CD4-positive, alpha-beta T cell (primary cell): ENCODE results near the gene DTNBP1. TPM values are rescaled to one million over a fixed set of nuclear protein-coding genes. Genes with fewer than 3 reads are reported as not detected.

Experiments used
- ATAC-seq: fragments of 200-7000 bp; cut with Tn5 transposase; one replicate; pipeline ENCODE4 v1.10.0; 2022; ENCODE audit warnings: mild to moderate bottlenecking; ENCODE audit not compliant: poor library complexity
- CTCF ChIA-PET: fragments of 350-600 bp; sonication (Branson Sonifier 250); formaldehyde crosslinking; loops from one replicate; lab custom pipeline; 2021; ENCODE audit warnings: antibody characterized with exemption, inconsistent platforms; lab: Charles Lee
- POLR2A ChIA-PET: fragments of 350-600 bp; sonication (Branson Sonifier 250); formaldehyde crosslinking; loops from one replicate; lab custom pipeline; 2021; ENCODE audit warnings: antibody characterized with exemption, inconsistent platforms; lab: Charles Lee
- DNase-seq, 14 experiments: peaks; one replicate each; pipeline ENCODE4 v3.0.0-alpha.2; 2013 to 2020; ENCODE audit warnings: mixed read lengths in 2 of 14
- H3K27ac ChIP-seq, 2 donors: one replicate each; pipeline versions ENCODE4 v1.5.1 to v1.7.0; 2013; ENCODE audit warnings: low read length in 2 of 2, low read depth in 1 of 2, mild to moderate bottlenecking in 1 of 2
- H3K27me3 ChIP-seq, 2 experiments: 1 replicate in 1 of 2; 2 replicates in 1 of 2; pipeline versions ENCODE4 v1.6.1 to v1.7.0; 2013; ENCODE audit warnings: low read length in 2 of 2, control low read depth in 1 of 2, mild to moderate bottlenecking in 1 of 2, moderate library complexity in 1 of 2; ENCODE audit not compliant: insufficient read depth in 2 of 2, control insufficient read depth in 1 of 2
- H3K36me3 ChIP-seq: one replicate; pipeline ENCODE4 v1.6.1; 2013; ENCODE audit warnings: low read length, control low read depth; ENCODE audit not compliant: insufficient read depth
- H3K4me1 ChIP-seq: one replicate; pipeline ENCODE4 v1.6.1; 2013; ENCODE audit warnings: low read length, control low read depth; ENCODE audit not compliant: insufficient read depth
- H3K4me3 ChIP-seq: one replicate; pipeline ENCODE4 v1.5.1; 2013; ENCODE audit warnings: mild to moderate bottlenecking, low read length, moderate library complexity
- H3K9me3 ChIP-seq, 2 experiments: 1 replicate in 1 of 2; 2 replicates in 1 of 2; pipeline versions ENCODE4 v1.6.1 to v1.7.0; 2013; ENCODE audit warnings: low read length in 2 of 2, mild to moderate bottlenecking in 2 of 2, control low read depth in 1 of 2, moderate library complexity in 1 of 2; ENCODE audit not compliant: control insufficient read depth in 1 of 2, insufficient read depth in 1 of 2
- H3K27ac Mint-ChIP-seq: one replicate; pipeline ENCODE4 v1.8.0; 2020; ENCODE audit warnings: mixed read lengths
- H3K27me3 Mint-ChIP-seq: one replicate; pipeline ENCODE4 v1.8.0; 2021; ENCODE audit warnings: mixed read lengths
- H3K36me3 Mint-ChIP-seq: one replicate; pipeline ENCODE4 v1.8.0; 2021; ENCODE audit warnings: low read depth, mixed read lengths
- H3K4me1 Mint-ChIP-seq: one replicate; pipeline ENCODE4 v1.8.0; 2021; ENCODE audit warnings: low read depth, mixed read lengths
- H3K4me3 Mint-ChIP-seq: one replicate; pipeline ENCODE4 v1.8.0; 2020; ENCODE audit warnings: mild to moderate bottlenecking, mixed read lengths
- H3K9me3 Mint-ChIP-seq: one replicate; pipeline ENCODE4 v1.8.0; 2020; ENCODE audit warnings: mixed read lengths
- CTCF ChIP-seq: fragments of 200-600 bp; IDR thresholded peaks from one replicate; pipeline ENCODE4 v1.8.0; 2022; ENCODE audit warnings: antibody characterized with exemption, mild to moderate bottlenecking
- intact Hi-C, 2 experiments: fragments of 100-400 bp; cut with DNase I in 1 of 2; cut with micrococcal nuclease in 1 of 2; formaldehyde crosslinking; loops; one replicate each; pipeline versions ENCODE4 v1.15.1 to v1.9.0; 2023 to 2025; cut with DNase I, micrococcal nuclease
- total RNA-seq, 174 experiments: library from RNA in 2 of 174; stranded (reverse) in 2 of 174; gene quantifications; one replicate each; pipeline ENCODE4 v1.2.3 and lab custom pipeline; 2021 to 2026

DTNBP1 gene
- total RNA-seq, 2 experiments from 2014 or later = 14.5 to 14.7 TPM

GRCh38 chr6:15575357-15576033 lies 87.3 kb downstream of the DTNBP1 start:
- no peak for DNase-seq
- Histone ChIP-seq H3K27ac (no peak overlapping the region), H3K36me3 (no peaks in the 10 kb centered on the region), H3K4me1 (no peaks in the 10 kb centered on the region), H3K27me3 (no peaks in the 10 kb centered on the region), H3K9me3 (peaks cover 0 to 3% of the 10 kb centered on the region in 2 experiments), H3K4me3 (no peak overlapping the region)
- Mint-ChIP-seq H3K36me3 (peaks cover 43% of the 10 kb centered on the region), H3K4me3 (no peak overlapping the region), H3K27me3 (no peaks in the 10 kb centered on the region), H3K27ac (no peak overlapping the region), H3K9me3 (no peaks in the 10 kb centered on the region), H3K4me1 (peaks cover 12% of the 10 kb centered on the region)
- ChIA-PET CTCF (no interaction called here), POLR2A (no interaction called here)
- TF ChIP-seq CTCF = no peak
- intact Hi-C loops = no loop called here
- ATAC-seq = no peak

- Histone ChIP-seq H3K4me3 (no peak overlapping the region), H3K27ac (no peak overlapping the region), H3K9me3 (peaks cover 0 to 2% of the 10 kb centered on the region in 2 experiments), H3K36me3 (no peaks in the 10 kb centered on the region), H3K4me1 (no peaks in the 10 kb centered on the region), H3K27me3 (no peaks in the 10 kb centered on the region)
- Mint-ChIP-seq H3K9me3 (no peaks in the 10 kb centered on the region), H3K4me1 (peaks cover 12% of the 10 kb centered on the region), H3K4me3 (no peak overlapping the region), H3K36me3 (peaks cover 37% of the 10 kb centered on the region), H3K27me3 (no peaks in the 10 kb centered on the region), H3K27ac (no peak overlapping the region)
- ChIA-PET POLR2A (no interaction called here), CTCF (no interaction called here)
- no peak for DNase-seq
- TF ChIP-seq CTCF = no peak
- ATAC-seq = no peak
- intact Hi-C loops = no loop called here
These were observed 88.3 kb downstream of the DTNBP1 start for GRCh38 chr6:15574486-15574885.

- Histone ChIP-seq H3K36me3 (no peaks in the 10 kb centered on the region), H3K27me3 (no peaks in the 10 kb centered on the region), H3K9me3 (no peaks in the 10 kb centered on the region), H3K4me1 (no peaks in the 10 kb centered on the region), H3K27ac (no peak overlapping the region), H3K4me3 (no peak overlapping the region)
- no peaks in the 10 kb centered on the region for H3K9me3 Mint-ChIP-seq
- ChIA-PET POLR2A (no interaction called here), CTCF (no interaction called here)
- TF ChIP-seq CTCF = no peak
- no peak overlapping the region for H3K4me3 Mint-ChIP-seq
- no peak for ATAC-seq
- no peak for DNase-seq
- H3K27ac Mint-ChIP-seq = no peak overlapping the region
- H3K36me3 Mint-ChIP-seq = peaks cover 37% of the 10 kb centered on the region
- intact Hi-C loops = no loop called here
- no peaks in the 10 kb centered on the region for H3K27me3 Mint-ChIP-seq
- peaks cover 12% of the 10 kb centered on the region for H3K4me1 Mint-ChIP-seq
These were observed 88.8 kb downstream of the DTNBP1 start for GRCh38 chr6:15574023-15574422.
